Measurements from ENCODE around the gene RNASE9.

- TF ChIP-seq CTCF (IDR thresholded peaks at IDR 0.05): no peak
- TF ChIP-seq POLR2A (IDR thresholded peaks at IDR 0.05): no peak
Measured at GRCh38 chr14:20555845-20556244, 5.0 kb downstream of the RNASE9 start.

Data from body of pancreas (tissue), 4 donors.